Panc1 (cell line): ENCODE results near the gene KCND3. TPM values are rescaled to one million over a fixed set of nuclear protein-coding genes. Genes with fewer than 3 reads are reported as not detected.
A peak's percentile ranks its signal among the peaks of the same experiment; 100 is the strongest.

Experiments
- ATAC-seq: fragments of 200-7000 bp; cut with Tn5 transposase; 2 replicates; pipeline ENCODE4 v1.9.1; 2020; ENCODE audit warnings: mild to moderate bottlenecking, moderate library complexity
- BruUV-seq: library from RNA; stranded (reverse); fragments of 400-500 nt; replicated peaks from 2 replicates; lab custom pipeline; 2021; lab: Mats Ljungman, UMichigan
- CTCF ChIA-PET: fragments of 300-600 bp; sonication (Branson Sonifier 250); formaldehyde crosslinking; loops from one replicate; lab custom pipeline; 2022; ENCODE audit warnings: antibody characterized with exemption; lab: Charles Lee
- POLR2A ChIA-PET: fragments of 300-600 bp; sonication (Branson Sonifier 250); formaldehyde crosslinking; loops from one replicate; lab custom pipeline; 2022; ENCODE audit warnings: antibody characterized with exemption; lab: Charles Lee
- DNase-seq: peaks from one replicate; pipeline ENCODE4 v3.0.0-alpha.2; 2010; ENCODE audit warnings: low read depth, low spot score
- H3K27ac ChIP-seq: 2 replicates; pipeline ENCODE4 v1.5.1; 2011; ENCODE audit warnings: mild to moderate bottlenecking, low read length, inconsistent platforms
- H3K27me3 ChIP-seq: fragments of 200-500 bp; sonication (Bioruptor generic); 2 replicates; pipeline ENCODE4 v1.6.0; 2014; ENCODE audit warnings: low read length, inconsistent platforms; ENCODE audit not compliant: control insufficient read depth, insufficient read depth
- H3K36me3 ChIP-seq: fragments of 200-500 bp; sonication (Bioruptor generic); 2 replicates; pipeline ENCODE4 v1.5.1; 2014; ENCODE audit warnings: inconsistent platforms, mild to moderate bottlenecking, low read length, moderate library complexity; ENCODE audit not compliant: control insufficient read depth, insufficient read depth
- H3K4me1 ChIP-seq: 2 replicates; pipeline ENCODE4 v1.5.1; 2011; ENCODE audit warnings: inconsistent platforms, mild to moderate bottlenecking, low read length, moderate library complexity; ENCODE audit not compliant: control insufficient read depth, insufficient read depth
- H3K4me3 ChIP-seq, 2 experiments: 2 replicates each; pipeline ENCODE4 v1.5.1; 2011 to 2012; ENCODE audit warnings: low read depth in 2 of 2, low read length in 2 of 2, mild to moderate bottlenecking in 2 of 2, inconsistent platforms in 1 of 2, moderate library complexity in 1 of 2
- H3K9me3 ChIP-seq: fragments of 200-500 bp; sonication (Bioruptor generic); 2 replicates; pipeline ENCODE4 v1.5.1; 2014; ENCODE audit warnings: low read depth, mild to moderate bottlenecking, inconsistent platforms, low read length, moderate library complexity; ENCODE audit not compliant: control insufficient read depth, insufficient read depth
- SIN3A ChIP-seq: IDR thresholded peaks from 2 replicates; pipeline ENCODE4 v1.6.1; 2012; ENCODE audit warnings: low read depth, mild to moderate bottlenecking, low read length, moderate library complexity, borderline replicate concordance; ENCODE audit not compliant: insufficient read depth
- TCF7L2 ChIP-seq: IDR thresholded peaks from 2 replicates; pipeline ENCODE4 v1.6.1; 2011; ENCODE audit warnings: mild to moderate bottlenecking, low read depth, low read length, inconsistent platforms
- in situ Hi-C: cut with HindIII; loops from 2 replicates; pipeline ENCODE4 v1.10.0; 2016; ENCODE audit warnings: low sequenced_read_pairs, low pct_unique_long_range_greater_than_20kb
- intact Hi-C: fragments of 100-400 bp; cut with micrococcal nuclease; formaldehyde crosslinking; loops from one replicate; pipeline ENCODE4 v1.10.0; 2022; ENCODE audit not compliant: unreplicated experiment
- total RNA-seq: library from RNA; stranded (reverse); gene quantifications from one replicate; pipeline ENCODE4 v1.2.1, GENCODE V29; 2021; ENCODE audit not compliant: unreplicated experiment
- TF ChIP-seq, protein P1 (sequence below): fragments of 450-650 bp; IDR thresholded peaks from 2 replicates; pipeline ENCODE4 v1.5.1; 2017; ENCODE audit warnings: mild to moderate bottlenecking
- TF ChIP-seq, protein P2 (sequence below), 2 experiments: IDR thresholded peaks; 2 replicates each; pipeline ENCODE4 v1.6.1; 2011 to 2012; ENCODE audit warnings: low read depth in 2 of 2, control low read depth in 1 of 2, low read length in 1 of 2, mild to moderate bottlenecking in 1 of 2, moderate library complexity in 1 of 2; ENCODE audit not compliant: insufficient read depth in 1 of 2

The KCND3 gene
- total RNA-seq, 1 experiment from 2014 or later: not detected

DNA sequence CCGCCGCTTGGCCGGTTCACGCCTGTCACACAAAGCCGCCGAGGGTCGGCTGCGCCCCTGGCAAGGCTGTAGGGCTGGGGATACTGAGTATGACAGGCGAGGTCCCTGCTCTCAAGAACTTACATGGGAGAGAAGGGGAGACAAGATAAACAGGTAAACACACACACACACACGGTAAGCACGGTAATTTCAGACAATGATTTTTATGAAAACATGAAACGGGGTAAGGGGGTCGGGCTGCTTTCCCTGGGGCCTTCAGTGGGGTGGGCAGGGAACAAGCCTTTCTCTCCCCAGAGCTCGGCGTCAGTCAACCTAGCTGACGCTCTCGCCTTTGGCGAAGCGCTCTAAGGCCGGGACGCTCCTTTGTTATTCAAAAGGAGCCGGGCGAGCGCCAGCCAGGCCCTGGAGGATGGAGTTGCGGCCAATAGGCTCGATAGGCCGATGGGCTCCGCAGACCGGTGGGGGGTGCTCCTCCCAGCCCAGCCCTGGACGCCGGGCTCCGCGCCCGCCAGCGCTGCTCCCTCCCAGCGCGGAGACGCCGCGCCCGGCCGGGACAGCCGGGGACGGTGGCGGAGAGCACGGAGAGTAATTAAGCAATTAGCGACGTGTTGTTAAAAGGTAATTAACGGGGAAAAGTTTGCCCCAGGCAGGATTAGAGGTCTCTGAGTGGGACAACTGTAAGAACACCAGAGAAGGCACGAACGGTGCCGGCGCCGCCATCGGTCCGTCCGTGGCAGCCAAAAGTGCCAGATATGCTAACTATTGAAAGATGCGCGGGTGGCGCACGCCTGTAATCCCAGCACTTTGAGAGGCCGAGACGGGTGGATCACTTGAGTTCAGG, 249.3 kb downstream of the KCND3 start:
- no peaks in the 10 kb centered on the region for H3K4me1 ChIP-seq
- TF ChIP-seq, protein P1, sequence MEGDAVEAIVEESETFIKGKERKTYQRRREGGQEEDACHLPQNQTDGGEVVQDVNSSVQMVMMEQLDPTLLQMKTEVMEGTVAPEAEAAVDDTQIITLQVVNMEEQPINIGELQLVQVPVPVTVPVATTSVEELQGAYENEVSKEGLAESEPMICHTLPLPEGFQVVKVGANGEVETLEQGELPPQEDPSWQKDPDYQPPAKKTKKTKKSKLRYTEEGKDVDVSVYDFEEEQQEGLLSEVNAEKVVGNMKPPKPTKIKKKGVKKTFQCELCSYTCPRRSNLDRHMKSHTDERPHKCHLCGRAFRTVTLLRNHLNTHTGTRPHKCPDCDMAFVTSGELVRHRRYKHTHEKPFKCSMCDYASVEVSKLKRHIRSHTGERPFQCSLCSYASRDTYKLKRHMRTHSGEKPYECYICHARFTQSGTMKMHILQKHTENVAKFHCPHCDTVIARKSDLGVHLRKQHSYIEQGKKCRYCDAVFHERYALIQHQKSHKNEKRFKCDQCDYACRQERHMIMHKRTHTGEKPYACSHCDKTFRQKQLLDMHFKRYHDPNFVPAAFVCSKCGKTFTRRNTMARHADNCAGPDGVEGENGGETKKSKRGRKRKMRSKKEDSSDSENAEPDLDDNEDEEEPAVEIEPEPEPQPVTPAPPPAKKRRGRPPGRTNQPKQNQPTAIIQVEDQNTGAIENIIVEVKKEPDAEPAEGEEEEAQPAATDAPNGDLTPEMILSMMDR: peak; percentile 18; the same call in 1 of the 2 replicates
- TF ChIP-seq, protein P2, sequence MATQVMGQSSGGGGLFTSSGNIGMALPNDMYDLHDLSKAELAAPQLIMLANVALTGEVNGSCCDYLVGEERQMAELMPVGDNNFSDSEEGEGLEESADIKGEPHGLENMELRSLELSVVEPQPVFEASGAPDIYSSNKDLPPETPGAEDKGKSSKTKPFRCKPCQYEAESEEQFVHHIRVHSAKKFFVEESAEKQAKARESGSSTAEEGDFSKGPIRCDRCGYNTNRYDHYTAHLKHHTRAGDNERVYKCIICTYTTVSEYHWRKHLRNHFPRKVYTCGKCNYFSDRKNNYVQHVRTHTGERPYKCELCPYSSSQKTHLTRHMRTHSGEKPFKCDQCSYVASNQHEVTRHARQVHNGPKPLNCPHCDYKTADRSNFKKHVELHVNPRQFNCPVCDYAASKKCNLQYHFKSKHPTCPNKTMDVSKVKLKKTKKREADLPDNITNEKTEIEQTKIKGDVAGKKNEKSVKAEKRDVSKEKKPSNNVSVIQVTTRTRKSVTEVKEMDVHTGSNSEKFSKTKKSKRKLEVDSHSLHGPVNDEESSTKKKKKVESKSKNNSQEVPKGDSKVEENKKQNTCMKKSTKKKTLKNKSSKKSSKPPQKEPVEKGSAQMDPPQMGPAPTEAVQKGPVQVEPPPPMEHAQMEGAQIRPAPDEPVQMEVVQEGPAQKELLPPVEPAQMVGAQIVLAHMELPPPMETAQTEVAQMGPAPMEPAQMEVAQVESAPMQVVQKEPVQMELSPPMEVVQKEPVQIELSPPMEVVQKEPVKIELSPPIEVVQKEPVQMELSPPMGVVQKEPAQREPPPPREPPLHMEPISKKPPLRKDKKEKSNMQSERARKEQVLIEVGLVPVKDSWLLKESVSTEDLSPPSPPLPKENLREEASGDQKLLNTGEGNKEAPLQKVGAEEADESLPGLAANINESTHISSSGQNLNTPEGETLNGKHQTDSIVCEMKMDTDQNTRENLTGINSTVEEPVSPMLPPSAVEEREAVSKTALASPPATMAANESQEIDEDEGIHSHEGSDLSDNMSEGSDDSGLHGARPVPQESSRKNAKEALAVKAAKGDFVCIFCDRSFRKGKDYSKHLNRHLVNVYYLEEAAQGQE (IDR thresholded peaks at IDR 0.05; ENCODE audit: insufficient read depth in 1 of 2, low read depth in 2 of 2, low read length in 1 of 2): no peak
- H3K27me3 ChIP-seq: no peaks in the 10 kb centered on the region
- H3K9me3 ChIP-seq: no peaks in the 10 kb centered on the region
- in situ Hi-C loops: no loop called here
- ChIA-PET CTCF (interaction anchor here (0.6 to 1.0 kb wide), 3 partner anchors 27 to 589 kb away, joined by 3 read pairs; no protein-coding TSS in a partner anchor), POLR2A (no interaction called here)
- peak overlapping the region; percentile 23; the same call in 1 of the 2 replicates for H3K27ac ChIP-seq
- H3K4me3 ChIP-seq: peak overlapping the region; percentile 55 to 76
- intact Hi-C loops: loop anchor here (10.0 kb wide), 1 partner anchor 255 kb away; no protein-coding TSS in a partner anchor
- H3K36me3 ChIP-seq: no peaks in the 10 kb centered on the region
- DNase-seq (no peak), ATAC-seq (peak; percentile 76)
- BruUV-seq: no TSS peak

DNA sequence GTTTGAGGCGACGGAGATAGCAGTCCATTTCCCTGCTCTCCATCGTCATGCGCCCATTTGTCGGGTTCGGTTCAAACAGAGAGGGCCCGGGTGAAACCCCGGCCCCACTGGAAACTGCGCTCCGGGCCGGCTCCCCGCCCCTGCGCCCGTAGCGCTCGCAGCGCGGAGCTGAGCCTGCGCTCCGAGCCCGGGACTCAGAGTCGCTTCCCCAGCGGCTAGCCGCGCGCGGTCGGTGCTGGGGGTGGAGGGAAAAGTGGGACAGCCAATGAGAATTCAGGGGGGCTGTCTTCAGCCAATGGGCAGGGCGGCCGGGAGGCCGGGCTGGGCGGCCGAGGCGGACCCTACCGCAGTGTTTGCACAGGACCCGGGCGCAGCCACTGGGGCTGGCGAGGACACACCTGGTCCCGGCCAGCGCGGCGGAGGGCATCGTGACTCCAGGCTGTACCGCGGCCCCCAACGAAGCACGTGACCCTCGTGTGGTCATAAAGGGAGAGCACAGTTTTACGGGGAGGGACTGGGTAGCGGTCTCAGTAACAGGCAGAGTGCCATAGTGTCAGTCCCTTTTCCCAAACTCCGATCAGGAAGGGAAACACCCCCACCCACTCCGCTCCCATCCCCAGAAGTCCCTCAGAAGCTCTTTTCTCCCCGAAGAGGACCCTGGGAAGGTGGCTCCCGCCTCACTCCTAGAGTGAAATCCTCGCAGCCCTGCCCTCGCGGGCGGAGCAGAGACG, 250.1 kb downstream of the KCND3 start, which contains the start of gene INKA2:
INKA2 (minus strand) TSS at position 202 of the 731 bp plus-strand sequence; CDS start at position 49, 153 bp downstream.
- no peaks in the 10 kb centered on the region; the same call in 1 of the 2 replicates for H3K27me3 ChIP-seq
- BruUV-seq: no TSS peak
- ATAC-seq: peak; percentile 94
- ChIA-PET POLR2A (interaction anchor here (0.6 to 0.7 kb wide), 2 partner anchors 144 to 733 kb away, joined by 3 read pairs; no protein-coding TSS in a partner anchor), CTCF (interaction anchor here (0.7 kb wide), 1 partner anchor 435 kb away, joined by 3 read pairs; no protein-coding TSS in a partner anchor)
- peak within 1 kb of the TSS; percentile 55 to 76 for H3K4me3 ChIP-seq
- no peaks in the 10 kb centered on the region for H3K4me1 ChIP-seq
- DNase-seq: no peak
- H3K27ac ChIP-seq: peak within 1 kb of the TSS; percentile 44; the same call in 1 of the 2 replicates
- intact Hi-C loops (no loop called here), in situ Hi-C loops (no loop called here)
- TF ChIP-seq SIN3A (no peak), TCF7L2 (no peak)
- TF ChIP-seq, protein P1: no peak
- no peaks in the 10 kb centered on the region for H3K36me3 ChIP-seq
- no peaks in the 10 kb centered on the region for H3K9me3 ChIP-seq
